Adrenal gland (tissue), 12 donors: Measurements from ENCODE around the gene IPO13. TPM values are rescaled to one million over a fixed set of nuclear protein-coding genes. Genes with fewer than 3 reads are reported as not detected.

Experiments
- DNase-seq, 7 donors: peaks; one replicate each; pipeline ENCODE4 v3.0.0-alpha.2; 2019 to 2020
- H3K27ac ChIP-seq, 5 donors: fragments of 200-600 bp; sonication (generic) in 4 of 5; 1 replicate in 3 of 5; 2 replicates in 2 of 5; pipeline versions ENCODE4 v1.5.1 to v1.8.0; 2016 to 2020; ENCODE audit warnings: mild to moderate bottlenecking in 1 of 5
- H3K27me3 ChIP-seq: fragments of 200-600 bp; 2 replicates; pipeline ENCODE4 v1.8.0; 2021
- H3K36me3 ChIP-seq, 2 donors: fragments of 200-600 bp; replicated peaks in 1 of 2; 1 replicate in 1 of 2; 2 replicates in 1 of 2; pipeline versions ENCODE4 v1.5.1 to v1.8.0; 2018 to 2022
- H3K4me1 ChIP-seq, 2 donors: fragments of 200-600 bp; replicated peaks in 1 of 2; 1 replicate in 1 of 2; 2 replicates in 1 of 2; pipeline versions ENCODE4 v1.5.1 to v1.8.0; 2018 to 2021
- H3K4me3 ChIP-seq, 4 donors: fragments of 200-600 bp; sonication (generic) in 3 of 4; one replicate each; pipeline ENCODE4 v1.5.1; 2016 to 2018
- H3K9me3 ChIP-seq, 3 donors: fragments of 200-600 bp; sonication (generic) in 1 of 3; replicated peaks in 1 of 3; 1 replicate in 2 of 3; 2 replicates in 1 of 3; pipeline versions ENCODE4 v1.5.1 to v1.8.0; 2016 to 2021
- CTCF ChIP-seq, 6 experiments: fragments of 450-650 bp in 4 of 6; fragments of 200-600 bp in 2 of 6; sonication (generic) in 1 of 6; IDR thresholded peaks; 1 replicate in 5 of 6; 2 replicates in 1 of 6; pipeline versions ENCODE4 v1.5.1 to v1.8.0; 2016 to 2021; ENCODE audit warnings: antibody characterized with exemption in 6 of 6, mild to moderate bottlenecking in 2 of 6, moderate library complexity in 1 of 6
- POLR2A ChIP-seq, 2 donors: fragments of 450-650 bp; IDR thresholded peaks; one replicate each; pipeline ENCODE4 v1.6.1; 2017; ENCODE audit warnings: antibody characterized with exemption in 2 of 2, mild to moderate bottlenecking in 2 of 2, moderate library complexity in 1 of 2
- WGBS, 4 donors: extraction: QIAGEN DNeasy Blood & Tissue Kit in 2 of 4; methylation state at CpG; one replicate each; pipeline versions ENCODE4 v1.1.5 to v1.1.7; 2013 to 2017; 5-methylcytosine and 5-hydroxymethylcytosine counted together
- intact Hi-C, 2 donors: fragments of 100-400 bp; cut with DNase I; formaldehyde crosslinking; loops; one replicate each; pipeline versions ENCODE4 v1.14.1 to v1.15.0; 2022 to 2023
- polyA plus RNA-seq, 3 donors: library from polyadenylated mRNA; stranded (reverse); fragments of 200-250 nt in 2 of 3; fragments of 350-450 nt in 1 of 3; fragmentation: Illumina TruSeq in 1 of 3; extraction: RNeasy Lipid Tissue Mini Kit (QIAGEN cat#74804) in 1 of 3; gene quantifications; one replicate each; pipeline ENCODE4 v1.2.3, GENCODE V29; 2013 to 2014
- total RNA-seq, 9 donors: library from RNA; depleted of rRNA in 4 of 9; stranded (reverse); fragments of >200 nt in 4 of 9; fragments of 120-200 nt in 1 of 9; fragmentation: NEBNext Ultra II Directional in 1 of 9; extraction: Animal tissue kit (Norgen Biotek cat#: 25700) in 1 of 9; gene quantifications; one replicate each; pipeline versions ENCODE4 v1.1.0 to v1.2.4, GENCODE V29; 2013 to 2023
- donor health status: healthy with polysubstance abuse.
- donor health status: Bipolar disorder and iron deficiency.
- donor health status: DM: yes; HTN: yes; CAD: no.
- donor health status: DM: no; HTN: no; CAD: no.
- donor health status: DM: no; HTN: no; CAD: no.
- donor health status: DM: yes; HTN: yes; CAD: no.

Gene IPO13
- total and polyA plus RNA-seq, 12 donors = 32.2 to 78.1 (median 37.8) TPM

- Histone ChIP-seq H3K36me3 (no peaks in the 10 kb centered on the region), H3K4me3 (no peak overlapping the region), H3K4me1 (peaks cover 7 to 11% of the 10 kb centered on the region in 2 donors), H3K9me3 (no peaks in the 10 kb centered on the region), H3K27ac (no peak overlapping the region), H3K27me3 (no peaks in the 10 kb centered on the region)
- DNase-seq = no peak
- TF ChIP-seq POLR2A (IDR thresholded peaks at IDR 0.05) (no peak), CTCF (IDR thresholded peaks at IDR 0.05) (no peak)
- WGBS, 4 donors = 91 to 95% (median 93%) methylated on average over 9 of the region's 9 CpGs
- intact Hi-C loops = no loop called here
Measured at GRCh38 chr1:43993206-43993914, 46.6 kb downstream of the IPO13 start.

DNA sequence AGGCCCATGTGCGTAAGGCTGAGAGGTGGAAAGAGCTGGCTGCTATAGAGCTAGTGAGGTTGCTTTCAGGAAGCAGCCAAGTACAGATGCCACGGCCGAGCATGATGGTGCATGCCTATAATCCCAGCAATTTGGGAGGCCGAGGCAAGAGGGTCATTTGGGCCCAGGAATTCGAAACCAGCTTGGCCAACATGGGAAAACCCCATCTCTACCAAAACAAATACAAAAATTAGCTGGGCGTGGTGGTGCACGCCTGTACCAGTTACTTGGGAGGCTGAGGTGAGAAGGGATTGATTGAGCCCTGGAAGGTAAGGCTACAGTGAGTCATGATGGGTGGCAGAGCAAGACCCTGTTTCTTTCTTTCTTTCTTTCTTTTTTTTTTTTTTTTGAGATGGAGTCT is 47.3 kb downstream of the IPO13 start:
- no peak overlapping the region for H3K27ac ChIP-seq
- H3K27me3 ChIP-seq = no peaks in the 10 kb centered on the region
- H3K9me3 ChIP-seq = no peaks in the 10 kb centered on the region
- no peak for DNase-seq
- 81 to 97% (median 94%) methylated on average over 5 to 7 of the region's 7 CpGs for WGBS, 4 donors
- TF ChIP-seq POLR2A (IDR thresholded peaks at IDR 0.05) (no peak), CTCF (IDR thresholded peaks at IDR 0.05) (no peak)
- no peaks in the 10 kb centered on the region for H3K36me3 ChIP-seq
- intact Hi-C loops = no loop called here
- no peak overlapping the region for H3K4me3 ChIP-seq
- peaks cover 7 to 11% of the 10 kb centered on the region in 2 donors for H3K4me1 ChIP-seq

DNA sequence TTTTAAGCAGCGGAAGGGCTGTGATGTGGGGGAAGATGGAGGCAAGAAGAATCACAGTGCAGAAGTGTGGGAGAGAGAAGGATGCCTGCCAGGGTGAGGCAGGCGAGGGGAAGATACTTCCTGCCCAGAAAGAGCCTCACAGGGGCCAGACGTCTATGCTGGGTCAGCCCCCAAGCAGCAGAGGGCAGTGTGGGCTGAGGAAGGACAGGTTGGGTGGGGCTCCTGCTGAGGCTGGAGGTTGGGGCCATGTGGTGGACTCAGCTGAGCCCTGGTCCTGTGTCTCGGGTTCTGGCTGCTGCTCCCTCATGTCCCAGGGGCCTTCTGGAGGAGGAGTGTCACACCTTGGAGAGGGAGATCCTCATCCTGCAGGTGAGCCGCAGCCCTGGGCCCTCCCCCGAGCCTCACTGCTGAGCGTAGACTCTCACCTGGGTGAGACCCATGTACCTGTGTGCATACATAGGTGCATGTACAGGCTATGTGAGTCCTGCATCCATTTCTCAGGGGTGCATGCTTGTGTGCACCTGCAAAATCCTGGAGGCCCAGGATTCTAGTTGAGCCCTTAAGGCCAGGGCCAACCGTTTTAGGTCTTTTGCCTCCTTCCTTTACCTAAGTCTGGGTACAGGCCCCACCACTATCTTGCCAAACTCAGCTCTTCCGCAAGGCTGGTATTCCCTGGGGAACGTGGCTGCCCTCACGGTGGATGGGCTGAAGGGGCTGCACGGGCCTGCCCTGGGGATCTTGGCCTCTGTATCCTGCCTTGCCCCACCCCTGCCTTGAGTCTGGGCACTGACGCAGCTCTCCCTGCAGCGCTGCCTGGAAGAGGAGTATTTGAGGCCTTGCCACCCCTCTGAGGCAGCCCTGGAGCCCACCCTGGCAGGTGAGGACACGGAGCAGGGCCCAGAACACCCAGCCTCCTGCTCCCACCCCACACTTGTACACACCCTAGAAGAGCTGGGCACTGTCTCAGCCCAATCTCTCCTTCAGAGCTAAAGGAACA is 48.3 kb downstream of the IPO13 start:
- Histone ChIP-seq H3K4me1 (peaks cover 7 to 11% of the 10 kb centered on the region in 2 donors), H3K4me3 (no peak overlapping the region), H3K27ac (no peak overlapping the region), H3K27me3 (no peaks in the 10 kb centered on the region), H3K9me3 (no peaks in the 10 kb centered on the region), H3K36me3 (peaks cover 0 to 6% of the 10 kb centered on the region in 2 donors)
- no peak for TF ChIP-seq CTCF (IDR thresholded peaks at IDR 0.05)
- no peak for TF ChIP-seq POLR2A (IDR thresholded peaks at IDR 0.05)
- DNase-seq = no peak
- intact Hi-C loops = no loop called here
- WGBS, 4 donors = 64 to 86% (median 81%) methylated on average over 5 to 15 of the region's 15 CpGs

- no peak for DNase-seq
- Histone ChIP-seq H3K4me3 (no peak overlapping the region), H3K27ac (no peak overlapping the region), H3K36me3 (peaks cover 0 to 6% of the 10 kb centered on the region in 2 donors), H3K27me3 (no peaks in the 10 kb centered on the region), H3K4me1 (peaks cover 0 to 6% of the 10 kb centered on the region in 2 donors), H3K9me3 (no peaks in the 10 kb centered on the region)
- intact Hi-C loops = no loop called here
- WGBS, 4 donors = 82 to 89% (median 85%) methylated on average over 14 to 21 of the region's 21 CpGs
- TF ChIP-seq CTCF (IDR thresholded peaks at IDR 0.05) (no peak), POLR2A (IDR thresholded peaks at IDR 0.05) (no peak)
Measured at GRCh38 chr1:43995984-43996732, 49.4 kb downstream of the IPO13 start.
